IPS-20b (cell line): ENCODE measurements around the gene SH3RF3.

Experiments
- H3K27ac ChIP-seq: one replicate; pipeline ENCODE4 v1.5.1; 2013; ENCODE audit warnings: low read length
- H3K27me3 ChIP-seq: 2 replicates; pipeline ENCODE4 v1.6.1; 2013; ENCODE audit warnings: mild to moderate bottlenecking, low read length, inconsistent platforms; ENCODE audit not compliant: insufficient read depth
- H3K36me3 ChIP-seq: 2 replicates; pipeline ENCODE4 v1.6.1; 2013; ENCODE audit warnings: low read depth, mild to moderate bottlenecking, inconsistent platforms, low read length, moderate library complexity; ENCODE audit not compliant: insufficient read depth
- H3K4me1 ChIP-seq: 2 replicates; pipeline ENCODE4 v1.6.1; 2013; ENCODE audit warnings: mild to moderate bottlenecking, control low read depth, inconsistent platforms, low read length, moderate library complexity; ENCODE audit not compliant: insufficient read depth
- H3K4me3 ChIP-seq: 2 replicates; pipeline ENCODE4 v1.5.1; 2013; ENCODE audit warnings: mild to moderate bottlenecking, low read length, inconsistent platforms
- H3K9ac ChIP-seq: 2 replicates; pipeline ENCODE4 v1.6.1; 2013; ENCODE audit warnings: low read depth, mild to moderate bottlenecking, inconsistent platforms, low read length, moderate library complexity
- H3K9me3 ChIP-seq: 2 replicates; pipeline ENCODE4 v1.6.1; 2013; ENCODE audit warnings: mild to moderate bottlenecking, low read depth, low read length, inconsistent platforms; ENCODE audit not compliant: insufficient read depth

SH3RF3 gene

DNA sequence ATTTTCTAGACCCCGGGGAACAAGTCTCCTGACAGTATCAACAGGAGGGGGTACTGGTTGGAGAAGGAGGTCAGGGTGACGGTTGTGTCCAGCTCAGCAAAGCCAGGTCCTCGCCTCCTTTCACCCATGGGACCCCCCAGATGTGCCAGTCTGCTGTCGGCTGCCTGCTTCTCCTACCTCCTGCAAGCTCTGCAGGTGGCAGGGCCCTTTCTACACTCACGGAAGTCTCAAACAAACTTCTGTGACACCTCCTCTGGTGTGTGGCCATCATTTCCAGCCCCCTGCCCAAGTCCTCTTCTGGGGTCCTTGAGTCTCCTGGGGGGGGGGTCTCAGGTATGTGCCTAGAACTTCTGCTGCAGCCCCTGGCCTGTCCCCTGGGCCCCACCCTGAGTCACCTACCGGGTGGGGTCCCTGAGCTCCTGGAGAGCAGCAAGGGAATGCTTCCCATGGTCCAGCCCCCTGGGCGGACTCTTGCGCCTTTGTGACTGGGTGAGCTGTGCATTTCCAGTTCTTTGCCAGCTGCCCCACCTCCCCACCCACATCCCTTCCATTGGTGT, 12.8 kb downstream of the SH3RF3 start:
- no peak overlapping the region for H3K9ac ChIP-seq
- no peaks in the 10 kb centered on the region for H3K4me1 ChIP-seq
- no peak overlapping the region for H3K4me3 ChIP-seq
- H3K36me3 ChIP-seq = no peaks in the 10 kb centered on the region
- no peak overlapping the region for H3K27ac ChIP-seq
- H3K27me3 ChIP-seq = no peaks in the 10 kb centered on the region
- no peaks in the 10 kb centered on the region for H3K9me3 ChIP-seq

DNA sequence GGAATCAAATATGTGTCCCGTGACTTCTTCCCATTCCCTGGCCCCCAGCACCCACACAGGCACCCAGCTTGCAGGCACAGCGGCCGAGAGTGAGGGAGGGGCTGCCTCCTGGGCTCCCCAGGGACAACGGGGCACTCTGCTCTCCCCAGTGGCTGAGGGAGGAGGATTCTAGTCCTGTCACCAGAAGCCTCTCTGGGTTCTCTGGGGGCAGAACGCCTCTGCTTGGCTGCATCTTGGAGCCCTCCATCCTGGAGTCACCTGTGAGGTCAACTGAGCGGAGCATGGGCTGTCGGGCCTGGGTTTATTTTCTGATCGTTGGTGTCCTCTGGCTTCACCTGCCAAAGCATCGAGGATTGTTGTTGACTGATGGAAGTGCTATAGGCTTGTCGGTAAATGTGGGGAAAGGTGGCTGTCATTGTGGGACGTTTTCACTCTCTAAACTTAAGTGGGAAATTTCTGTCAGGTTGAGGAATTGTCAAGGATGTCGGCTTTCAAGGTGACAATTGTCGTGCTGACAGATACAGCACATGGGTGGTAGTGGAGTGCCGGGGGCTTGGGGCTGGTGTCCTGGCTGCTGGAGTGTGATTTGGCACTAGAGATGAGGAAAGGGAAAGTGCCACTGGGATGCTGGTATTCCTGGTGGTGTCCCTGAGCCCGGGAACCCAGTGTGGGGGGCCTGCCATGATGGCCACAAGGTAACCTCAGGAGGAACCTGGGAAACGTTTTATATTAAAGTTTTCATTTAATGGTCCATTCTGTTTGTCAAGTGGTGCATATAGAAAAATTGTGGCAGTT, 13.6 kb downstream of the SH3RF3 start:
- H3K9ac ChIP-seq = no peak overlapping the region
- H3K9me3 ChIP-seq = no peaks in the 10 kb centered on the region

DNA sequence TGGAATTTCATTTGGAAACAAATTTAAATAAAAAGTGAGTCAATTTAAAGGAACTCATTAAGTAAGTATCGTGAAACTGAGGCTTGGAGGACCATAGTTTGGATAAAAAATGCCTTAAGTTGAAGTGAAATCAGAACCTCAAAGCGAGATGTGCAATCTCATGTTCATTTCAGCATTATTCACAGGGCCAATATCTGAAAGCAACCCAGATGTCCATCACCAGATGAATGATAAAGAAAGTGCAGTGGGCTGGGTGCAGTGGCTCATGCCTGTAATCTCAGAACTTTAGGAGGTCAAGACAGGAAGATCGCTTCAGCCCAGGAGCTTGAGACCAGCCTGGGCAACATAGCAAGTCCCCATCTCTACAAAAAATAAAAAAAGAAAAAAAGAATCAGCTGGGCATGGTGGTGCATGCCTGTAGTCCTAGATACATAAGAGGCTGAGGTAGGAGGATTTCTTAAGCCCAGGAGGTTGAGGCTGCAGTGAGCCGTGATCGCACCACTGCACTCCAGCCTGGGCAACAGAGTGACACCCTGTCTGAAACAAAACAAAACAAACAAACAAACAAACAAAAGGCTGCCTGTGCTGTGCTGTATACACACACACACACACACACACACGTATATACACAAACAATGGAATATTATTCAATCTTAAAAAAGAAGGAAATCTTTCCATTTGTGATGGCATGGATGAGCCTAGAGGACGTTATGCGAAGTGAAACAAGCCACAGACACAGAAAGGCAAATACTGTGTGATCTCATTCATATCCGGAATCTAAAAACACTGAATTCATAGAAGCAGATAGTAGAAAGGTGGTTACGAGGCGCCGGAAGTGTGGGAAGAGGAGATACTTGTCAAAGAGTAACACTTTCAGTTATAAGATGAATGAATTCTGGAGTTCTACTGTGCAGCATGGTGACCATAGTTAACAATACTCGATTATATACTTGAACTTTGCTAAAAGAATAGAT, 14.5 kb downstream of the SH3RF3 start:
- no peaks in the 10 kb centered on the region for H3K4me1 ChIP-seq
- no peaks in the 10 kb centered on the region for H3K27me3 ChIP-seq
- H3K4me3 ChIP-seq = no peak overlapping the region
- H3K36me3 ChIP-seq = no peaks in the 10 kb centered on the region
- H3K9ac ChIP-seq = no peak overlapping the region
- H3K9me3 ChIP-seq = no peaks in the 10 kb centered on the region
- H3K27ac ChIP-seq = no peak overlapping the region

More for the DNA sequence above, 13.6 kb downstream of the SH3RF3 start:
- Histone ChIP-seq H3K36me3 (no peaks in the 10 kb centered on the region), H3K27me3 (no peaks in the 10 kb centered on the region), H3K4me3 (no peak overlapping the region), H3K4me1 (no peaks in the 10 kb centered on the region), H3K27ac (no peak overlapping the region)

GRCh38 chr2:109144271-109144670, 15.3 kb downstream of the SH3RF3 start:
- Histone ChIP-seq H3K4me3 (no peak overlapping the region), H3K9me3 (no peaks in the 10 kb centered on the region), H3K36me3 (no peaks in the 10 kb centered on the region), H3K4me1 (no peaks in the 10 kb centered on the region), H3K27ac (no peak overlapping the region), H3K9ac (no peak overlapping the region), H3K27me3 (no peaks in the 10 kb centered on the region)

DNA sequence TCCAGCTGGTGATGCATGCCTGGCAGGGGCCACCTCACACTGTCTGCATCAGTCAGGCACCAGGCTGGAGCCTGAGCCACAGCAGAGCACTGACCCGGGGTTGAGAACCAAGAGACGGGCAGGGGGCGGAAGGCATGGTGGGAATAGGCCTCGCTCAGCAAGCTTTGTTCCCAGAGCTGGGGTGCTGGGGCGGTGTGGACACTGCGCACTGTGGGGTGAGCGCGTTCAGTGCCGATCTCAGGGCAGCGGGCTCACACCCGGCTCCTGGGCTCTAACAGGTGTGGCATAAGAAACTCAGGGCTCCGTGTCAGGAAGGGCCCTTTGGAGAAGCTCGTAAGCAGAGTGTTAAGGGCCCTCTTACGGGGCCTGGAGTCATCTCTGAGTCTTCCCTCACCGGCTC, 15.7 kb downstream of the SH3RF3 start:
- H3K36me3 ChIP-seq = no peaks in the 10 kb centered on the region
- no peak overlapping the region for H3K27ac ChIP-seq

DNA sequence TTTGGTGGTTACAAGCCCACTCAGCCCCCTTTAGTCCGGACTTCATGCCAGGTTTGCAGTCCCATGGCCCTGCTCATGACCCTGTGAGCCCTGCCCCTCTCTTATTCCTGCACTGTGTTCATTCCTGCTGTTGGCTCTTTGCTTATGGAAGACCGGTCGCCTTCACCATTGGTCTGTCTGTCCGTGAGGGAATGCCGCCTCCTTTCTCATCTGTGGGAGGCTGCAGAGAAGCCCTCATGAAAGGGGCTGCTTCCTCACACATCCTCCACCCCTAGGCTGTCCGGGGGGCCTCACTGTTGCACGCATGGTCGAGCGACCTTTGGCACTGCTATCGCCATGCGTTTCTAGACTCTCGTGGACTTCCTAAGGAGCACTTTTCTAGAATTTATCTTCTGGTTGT, 16.3 kb downstream of the SH3RF3 start:
- no peak overlapping the region for H3K9ac ChIP-seq
- no peak overlapping the region for H3K4me3 ChIP-seq
- H3K27me3 ChIP-seq = no peaks in the 10 kb centered on the region
- H3K4me1 ChIP-seq = no peaks in the 10 kb centered on the region
- no peaks in the 10 kb centered on the region for H3K36me3 ChIP-seq
- no peak overlapping the region for H3K27ac ChIP-seq
- no peaks in the 10 kb centered on the region for H3K9me3 ChIP-seq

More for the DNA sequence above, 15.7 kb downstream of the SH3RF3 start:
- Histone ChIP-seq H3K27me3 (no peaks in the 10 kb centered on the region), H3K9ac (no peak overlapping the region), H3K4me1 (no peaks in the 10 kb centered on the region), H3K4me3 (no peak overlapping the region), H3K9me3 (no peaks in the 10 kb centered on the region)

DNA sequence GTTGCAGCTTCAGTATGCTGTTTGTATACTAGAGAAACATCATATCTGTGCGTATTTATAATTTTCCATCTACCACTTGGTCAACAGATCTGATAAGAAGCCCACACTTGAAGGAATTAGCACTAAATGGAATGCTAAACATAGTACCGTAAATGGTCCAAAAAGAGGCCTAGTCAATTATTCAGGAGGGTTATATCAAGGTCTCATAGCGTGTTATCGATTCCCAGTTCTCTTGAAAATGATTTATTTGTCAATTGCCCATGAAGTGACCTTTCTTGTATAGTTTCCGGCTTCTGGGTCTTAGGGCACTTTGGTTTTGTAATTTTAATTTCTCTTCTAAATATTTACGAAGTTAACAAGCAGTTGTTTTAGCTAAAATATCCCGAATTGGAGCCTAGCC, 18.4 kb downstream of the SH3RF3 start:
- H3K4me3 ChIP-seq = no peak overlapping the region
- no peaks in the 10 kb centered on the region for H3K36me3 ChIP-seq
- no peak overlapping the region for H3K9ac ChIP-seq
- no peaks in the 10 kb centered on the region for H3K27me3 ChIP-seq
- H3K27ac ChIP-seq = no peak overlapping the region
- no peaks in the 10 kb centered on the region for H3K4me1 ChIP-seq
- H3K9me3 ChIP-seq = no peaks in the 10 kb centered on the region

- no peak overlapping the region for H3K27ac ChIP-seq
- H3K4me1 ChIP-seq = no peaks in the 10 kb centered on the region
- H3K36me3 ChIP-seq = no peaks in the 10 kb centered on the region
- H3K4me3 ChIP-seq = no peak overlapping the region
- no peaks in the 10 kb centered on the region for H3K27me3 ChIP-seq
- H3K9me3 ChIP-seq = no peaks in the 10 kb centered on the region
- H3K9ac ChIP-seq = no peak overlapping the region
These were observed 19.2 kb downstream of the SH3RF3 start for GRCh38 chr2:109148117-109148746.

- Histone ChIP-seq H3K27me3 (no peaks in the 10 kb centered on the region), H3K9me3 (no peaks in the 10 kb centered on the region), H3K36me3 (no peaks in the 10 kb centered on the region), H3K4me3 (no peak overlapping the region), H3K27ac (no peak overlapping the region), H3K4me1 (no peaks in the 10 kb centered on the region), H3K9ac (no peak overlapping the region)
These were observed 20.1 kb downstream of the SH3RF3 start for GRCh38 chr2:109148991-109149645.

- Histone ChIP-seq H3K36me3 (no peaks in the 10 kb centered on the region), H3K4me1 (no peaks in the 10 kb centered on the region; the same call in 1 of the 2 replicates), H3K4me3 (no peak overlapping the region), H3K9me3 (no peaks in the 10 kb centered on the region), H3K9ac (no peak overlapping the region), H3K27ac (no peak overlapping the region), H3K27me3 (no peaks in the 10 kb centered on the region)
These were observed 21.6 kb downstream of the SH3RF3 start for GRCh38 chr2:109150559-109150958.

- Histone ChIP-seq H3K27ac (no peak overlapping the region), H3K4me3 (no peak overlapping the region), H3K36me3 (no peaks in the 10 kb centered on the region), H3K4me1 (no peaks in the 10 kb centered on the region; the same call in 1 of the 2 replicates), H3K9ac (no peak overlapping the region), H3K27me3 (no peaks in the 10 kb centered on the region), H3K9me3 (no peaks in the 10 kb centered on the region)
These were observed 22.5 kb downstream of the SH3RF3 start for GRCh38 chr2:109151519-109151918.
